CD4-positive, alpha-beta T cell (primary cell): ENCODE data around the gene KIF5C. TPM values are rescaled to one million over a fixed set of nuclear protein-coding genes. Genes with fewer than 3 reads are reported as not detected.

ENCODE experiments used
- ATAC-seq: fragments of 200-7000 bp; cut with Tn5 transposase; one replicate; pipeline ENCODE4 v1.10.0; 2022; ENCODE audit warnings: mild to moderate bottlenecking; ENCODE audit not compliant: poor library complexity
- CTCF ChIA-PET: fragments of 350-600 bp; sonication (Branson Sonifier 250); formaldehyde crosslinking; loops from one replicate; lab custom pipeline; 2021; ENCODE audit warnings: antibody characterized with exemption, inconsistent platforms; lab: Charles Lee
- POLR2A ChIA-PET: fragments of 350-600 bp; sonication (Branson Sonifier 250); formaldehyde crosslinking; loops from one replicate; lab custom pipeline; 2021; ENCODE audit warnings: antibody characterized with exemption, inconsistent platforms; lab: Charles Lee
- DNase-seq, 14 experiments: peaks; one replicate each; pipeline ENCODE4 v3.0.0-alpha.2; 2013 to 2020; ENCODE audit warnings: mixed read lengths in 2 of 14
- H3K27ac ChIP-seq, 2 donors: one replicate each; pipeline versions ENCODE4 v1.5.1 to v1.7.0; 2013; ENCODE audit warnings: low read length in 2 of 2, low read depth in 1 of 2, mild to moderate bottlenecking in 1 of 2
- H3K27me3 ChIP-seq, 2 experiments: 1 replicate in 1 of 2; 2 replicates in 1 of 2; pipeline versions ENCODE4 v1.6.1 to v1.7.0; 2013; ENCODE audit warnings: low read length in 2 of 2, control low read depth in 1 of 2, mild to moderate bottlenecking in 1 of 2, moderate library complexity in 1 of 2; ENCODE audit not compliant: insufficient read depth in 2 of 2, control insufficient read depth in 1 of 2
- H3K36me3 ChIP-seq: one replicate; pipeline ENCODE4 v1.6.1; 2013; ENCODE audit warnings: low read length, control low read depth; ENCODE audit not compliant: insufficient read depth
- H3K4me1 ChIP-seq: one replicate; pipeline ENCODE4 v1.6.1; 2013; ENCODE audit warnings: low read length, control low read depth; ENCODE audit not compliant: insufficient read depth
- H3K4me3 ChIP-seq: one replicate; pipeline ENCODE4 v1.5.1; 2013; ENCODE audit warnings: mild to moderate bottlenecking, low read length, moderate library complexity
- H3K9me3 ChIP-seq, 2 experiments: 1 replicate in 1 of 2; 2 replicates in 1 of 2; pipeline versions ENCODE4 v1.6.1 to v1.7.0; 2013; ENCODE audit warnings: low read length in 2 of 2, mild to moderate bottlenecking in 2 of 2, control low read depth in 1 of 2, moderate library complexity in 1 of 2; ENCODE audit not compliant: control insufficient read depth in 1 of 2, insufficient read depth in 1 of 2
- H3K27ac Mint-ChIP-seq: one replicate; pipeline ENCODE4 v1.8.0; 2020; ENCODE audit warnings: mixed read lengths
- H3K27me3 Mint-ChIP-seq: one replicate; pipeline ENCODE4 v1.8.0; 2021; ENCODE audit warnings: mixed read lengths
- H3K36me3 Mint-ChIP-seq: one replicate; pipeline ENCODE4 v1.8.0; 2021; ENCODE audit warnings: low read depth, mixed read lengths
- H3K4me1 Mint-ChIP-seq: one replicate; pipeline ENCODE4 v1.8.0; 2021; ENCODE audit warnings: low read depth, mixed read lengths
- H3K4me3 Mint-ChIP-seq: one replicate; pipeline ENCODE4 v1.8.0; 2020; ENCODE audit warnings: mild to moderate bottlenecking, mixed read lengths
- H3K9me3 Mint-ChIP-seq: one replicate; pipeline ENCODE4 v1.8.0; 2020; ENCODE audit warnings: mixed read lengths
- intact Hi-C, 2 experiments: fragments of 100-400 bp; cut with DNase I in 1 of 2; cut with micrococcal nuclease in 1 of 2; formaldehyde crosslinking; loops; one replicate each; pipeline versions ENCODE4 v1.15.1 to v1.9.0; 2023 to 2025; cut with DNase I, micrococcal nuclease
- total RNA-seq, 174 experiments: library from RNA in 2 of 174; stranded (reverse) in 2 of 174; gene quantifications; one replicate each; pipeline ENCODE4 v1.2.3 and lab custom pipeline; 2021 to 2026
- TF ChIP-seq, protein P1 (sequence below): fragments of 200-600 bp; IDR thresholded peaks from one replicate; pipeline ENCODE4 v1.8.0; 2022; ENCODE audit warnings: antibody characterized with exemption, mild to moderate bottlenecking

KIF5C gene
- total RNA-seq, 2 experiments from 2014 or later: 7.3 to 8.1 TPM

DNA sequence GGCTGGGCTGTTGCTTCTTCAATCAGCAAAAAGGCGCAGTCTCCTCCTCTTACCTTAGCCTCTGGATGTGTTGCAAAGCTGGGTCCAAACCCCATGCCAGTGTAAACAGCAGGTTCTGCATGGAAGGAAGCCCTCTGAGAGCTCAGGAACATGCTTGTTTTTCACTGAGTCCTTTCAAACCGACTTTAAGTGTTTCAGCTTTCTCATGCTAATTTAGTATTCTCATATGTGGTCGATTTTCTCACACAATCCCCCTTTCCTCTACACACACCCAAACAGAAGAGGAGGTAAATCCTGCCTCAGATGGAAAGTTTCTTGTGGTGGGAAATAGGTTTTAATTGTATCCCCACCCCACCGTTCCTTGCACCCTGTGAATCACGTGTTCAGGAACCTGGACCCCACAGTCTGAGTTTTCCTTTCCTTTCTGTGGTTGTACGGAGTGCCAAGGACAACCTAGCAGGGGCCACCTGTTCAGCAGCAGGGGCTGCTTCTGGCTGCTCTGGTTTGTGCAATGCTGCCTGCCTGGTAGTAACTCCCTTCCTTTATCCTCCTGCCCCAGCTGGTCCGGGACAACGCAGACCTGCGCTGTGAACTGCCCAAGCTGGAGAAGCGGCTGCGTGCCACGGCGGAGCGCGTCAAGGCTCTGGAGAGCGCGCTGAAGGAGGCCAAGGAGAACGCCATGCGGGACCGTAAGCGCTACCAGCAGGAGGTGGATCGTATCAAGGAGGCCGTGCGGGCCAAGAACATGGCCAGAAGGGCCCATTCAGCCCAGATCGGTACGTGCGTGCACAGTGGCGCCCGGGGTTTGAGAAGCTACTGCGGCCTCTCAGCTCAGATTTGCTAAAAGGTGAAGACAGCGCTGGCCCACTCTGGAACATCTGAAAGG, 134.8 kb downstream of the KIF5C start:
- POLR2A ChIA-PET: no interaction called here
- intact Hi-C loops: no loop called here
- CTCF ChIA-PET: no interaction called here
- Histone ChIP-seq H3K27ac (no peak overlapping the region), H3K9me3 (no peaks in the 10 kb centered on the region), H3K4me1 (no peaks in the 10 kb centered on the region), H3K4me3 (no peak overlapping the region), H3K36me3 (peaks cover 18% of the 10 kb centered on the region), H3K27me3 (no peaks in the 10 kb centered on the region)
- ATAC-seq: no peak
- TF ChIP-seq, protein P1, sequence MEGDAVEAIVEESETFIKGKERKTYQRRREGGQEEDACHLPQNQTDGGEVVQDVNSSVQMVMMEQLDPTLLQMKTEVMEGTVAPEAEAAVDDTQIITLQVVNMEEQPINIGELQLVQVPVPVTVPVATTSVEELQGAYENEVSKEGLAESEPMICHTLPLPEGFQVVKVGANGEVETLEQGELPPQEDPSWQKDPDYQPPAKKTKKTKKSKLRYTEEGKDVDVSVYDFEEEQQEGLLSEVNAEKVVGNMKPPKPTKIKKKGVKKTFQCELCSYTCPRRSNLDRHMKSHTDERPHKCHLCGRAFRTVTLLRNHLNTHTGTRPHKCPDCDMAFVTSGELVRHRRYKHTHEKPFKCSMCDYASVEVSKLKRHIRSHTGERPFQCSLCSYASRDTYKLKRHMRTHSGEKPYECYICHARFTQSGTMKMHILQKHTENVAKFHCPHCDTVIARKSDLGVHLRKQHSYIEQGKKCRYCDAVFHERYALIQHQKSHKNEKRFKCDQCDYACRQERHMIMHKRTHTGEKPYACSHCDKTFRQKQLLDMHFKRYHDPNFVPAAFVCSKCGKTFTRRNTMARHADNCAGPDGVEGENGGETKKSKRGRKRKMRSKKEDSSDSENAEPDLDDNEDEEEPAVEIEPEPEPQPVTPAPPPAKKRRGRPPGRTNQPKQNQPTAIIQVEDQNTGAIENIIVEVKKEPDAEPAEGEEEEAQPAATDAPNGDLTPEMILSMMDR: no peak
- H3K4me3 Mint-ChIP-seq: no peak overlapping the region
- H3K36me3 Mint-ChIP-seq: no peaks in the 10 kb centered on the region
- H3K27me3 Mint-ChIP-seq: no peaks in the 10 kb centered on the region
- no peak overlapping the region for H3K27ac Mint-ChIP-seq
- H3K4me1 Mint-ChIP-seq: no peaks in the 10 kb centered on the region
- H3K9me3 Mint-ChIP-seq: no peaks in the 10 kb centered on the region
- no peak for DNase-seq

DNA sequence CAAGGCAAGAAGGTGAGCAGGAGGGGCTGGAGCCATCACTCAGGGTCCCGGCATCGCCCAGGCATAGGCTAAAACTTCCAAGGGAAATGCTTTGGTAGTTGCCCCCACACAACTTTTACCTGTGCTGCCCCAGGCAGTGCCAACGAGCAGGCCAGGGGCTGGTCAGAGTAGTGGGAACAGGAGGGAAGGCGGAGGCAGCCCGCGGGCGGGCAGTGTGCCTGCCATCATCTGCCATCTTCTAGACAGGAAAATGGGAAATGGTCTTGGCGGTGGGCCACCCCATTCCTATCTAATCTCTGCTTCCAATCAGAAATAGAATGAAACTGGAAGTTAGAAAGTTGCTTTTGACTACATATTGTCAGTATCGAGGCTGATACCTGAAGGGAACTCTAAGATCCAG, 137.5 kb downstream of the KIF5C start:
- Histone ChIP-seq H3K27ac (no peak overlapping the region), H3K4me3 (no peak overlapping the region), H3K27me3 (no peaks in the 10 kb centered on the region), H3K4me1 (peaks cover 3% of the 10 kb centered on the region), H3K9me3 (no peaks in the 10 kb centered on the region), H3K36me3 (peaks cover 18% of the 10 kb centered on the region)
- H3K27ac Mint-ChIP-seq: no peak overlapping the region
- H3K4me3 Mint-ChIP-seq: no peak overlapping the region
- H3K36me3 Mint-ChIP-seq: no peaks in the 10 kb centered on the region
- intact Hi-C loops: no loop called here
- H3K4me1 Mint-ChIP-seq: no peaks in the 10 kb centered on the region
- no peak for ATAC-seq
- H3K27me3 Mint-ChIP-seq: no peaks in the 10 kb centered on the region
- DNase-seq: no peak
- ChIA-PET POLR2A (no interaction called here), CTCF (no interaction called here)
- H3K9me3 Mint-ChIP-seq: no peaks in the 10 kb centered on the region
- TF ChIP-seq, protein P1: no peak

DNA sequence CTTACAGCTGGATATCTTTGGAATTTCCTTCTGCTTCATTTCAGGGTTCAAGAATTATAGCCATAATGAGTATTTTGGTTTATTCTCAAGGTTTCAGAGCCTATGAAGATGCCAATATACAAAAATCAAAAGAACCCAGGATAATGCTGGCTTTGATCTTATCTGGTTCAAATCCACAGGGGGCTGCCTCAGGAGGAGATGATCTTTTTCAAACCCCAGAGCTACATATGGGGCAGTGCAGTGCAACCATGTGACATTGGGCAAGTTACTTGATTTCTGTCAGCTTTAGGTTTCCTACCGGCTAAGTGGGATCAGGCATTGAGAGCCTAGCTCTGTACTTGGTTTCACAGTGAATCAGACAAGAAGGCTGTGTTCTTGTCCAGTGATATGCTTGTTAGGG, 140.5 kb downstream of the KIF5C start:
- intact Hi-C loops: no loop called here
- Histone ChIP-seq H3K4me1 (peaks cover 3% of the 10 kb centered on the region), H3K27me3 (no peaks in the 10 kb centered on the region), H3K36me3 (peaks cover 11% of the 10 kb centered on the region), H3K27ac (no peak overlapping the region), H3K9me3 (no peaks in the 10 kb centered on the region), H3K4me3 (no peak overlapping the region)
- ATAC-seq (no peak), DNase-seq (no peak)
- Mint-ChIP-seq H3K9me3 (no peaks in the 10 kb centered on the region), H3K4me3 (no peak overlapping the region), H3K27me3 (no peaks in the 10 kb centered on the region), H3K36me3 (no peaks in the 10 kb centered on the region), H3K27ac (no peak overlapping the region), H3K4me1 (no peaks in the 10 kb centered on the region)
- POLR2A ChIA-PET: no interaction called here
- TF ChIP-seq, protein P1: no peak
- CTCF ChIA-PET: no interaction called here
